ENCODE results near the gene LETM1.

DNA sequence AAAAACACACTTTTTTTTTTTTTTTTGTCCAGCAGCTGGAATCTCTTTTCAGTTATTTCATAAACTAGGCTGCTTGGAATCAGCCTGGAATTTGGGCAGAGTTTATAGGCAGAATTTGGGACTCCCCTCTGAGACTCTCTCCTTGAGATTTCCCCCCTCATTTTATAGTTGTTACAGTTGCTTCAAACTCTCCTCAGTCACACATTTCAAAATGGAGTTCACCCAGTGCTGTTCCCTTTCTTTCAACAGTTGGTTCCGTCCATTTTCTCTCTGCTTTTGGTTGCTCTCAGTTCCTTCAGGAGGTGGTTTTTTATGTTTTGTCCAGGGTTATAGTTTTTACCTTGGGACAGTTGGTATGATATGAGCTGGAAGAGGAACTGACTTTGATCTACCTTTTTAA lies 42.7 kb upstream of the LETM1 start:
- no peak for TF ChIP-seq EZH2 (IDR thresholded peaks at IDR 0.05; ENCODE audit: borderline replicate concordance, insufficient read depth, low read depth, low read length, poor library complexity, severe bottlenecking)
- TF ChIP-seq, protein P1, sequence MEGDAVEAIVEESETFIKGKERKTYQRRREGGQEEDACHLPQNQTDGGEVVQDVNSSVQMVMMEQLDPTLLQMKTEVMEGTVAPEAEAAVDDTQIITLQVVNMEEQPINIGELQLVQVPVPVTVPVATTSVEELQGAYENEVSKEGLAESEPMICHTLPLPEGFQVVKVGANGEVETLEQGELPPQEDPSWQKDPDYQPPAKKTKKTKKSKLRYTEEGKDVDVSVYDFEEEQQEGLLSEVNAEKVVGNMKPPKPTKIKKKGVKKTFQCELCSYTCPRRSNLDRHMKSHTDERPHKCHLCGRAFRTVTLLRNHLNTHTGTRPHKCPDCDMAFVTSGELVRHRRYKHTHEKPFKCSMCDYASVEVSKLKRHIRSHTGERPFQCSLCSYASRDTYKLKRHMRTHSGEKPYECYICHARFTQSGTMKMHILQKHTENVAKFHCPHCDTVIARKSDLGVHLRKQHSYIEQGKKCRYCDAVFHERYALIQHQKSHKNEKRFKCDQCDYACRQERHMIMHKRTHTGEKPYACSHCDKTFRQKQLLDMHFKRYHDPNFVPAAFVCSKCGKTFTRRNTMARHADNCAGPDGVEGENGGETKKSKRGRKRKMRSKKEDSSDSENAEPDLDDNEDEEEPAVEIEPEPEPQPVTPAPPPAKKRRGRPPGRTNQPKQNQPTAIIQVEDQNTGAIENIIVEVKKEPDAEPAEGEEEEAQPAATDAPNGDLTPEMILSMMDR (IDR thresholded peaks at IDR 0.05): no peak
